GM18508 (cell line): ENCODE measurements around the gene MSMB.
A peak's percentile ranks its signal among the peaks of the same experiment; 100 is the strongest.

Experiments
- ATAC-seq: cut with Tn5 transposase; IDR thresholded peaks from one replicate; pipeline ENCODE4 v1.9.1; 2021; ENCODE audit warnings: moderate number of reproducible peaks; ENCODE audit not compliant: insufficient read depth, unreplicated experiment

Gene MSMB

GRCh38 chr10:46035923-46036849 lies 9.9 kb downstream of the MSMB start:
- no peak for ATAC-seq

DNA sequence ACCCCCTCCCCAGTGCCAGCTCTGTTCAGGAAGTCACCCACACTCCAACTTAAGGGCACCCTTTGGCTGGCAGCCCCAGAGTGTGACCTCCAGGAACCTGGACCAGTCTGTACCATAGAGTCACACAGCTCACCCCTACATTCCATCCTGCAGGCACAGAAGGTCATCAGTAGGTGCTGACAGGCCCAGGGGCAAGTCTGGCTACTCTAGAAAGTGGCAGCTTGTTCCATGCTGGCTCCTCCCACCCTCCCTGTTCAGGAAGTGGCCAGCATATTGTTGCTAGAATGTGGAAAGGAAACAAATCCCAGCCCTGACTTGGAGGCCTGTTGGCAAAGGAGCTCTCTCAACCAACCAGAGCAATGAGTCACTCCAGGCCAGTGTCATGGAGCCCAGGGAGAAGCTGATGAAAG lies 12.5 kb downstream of the MSMB start:
- ATAC-seq: no peak

DNA sequence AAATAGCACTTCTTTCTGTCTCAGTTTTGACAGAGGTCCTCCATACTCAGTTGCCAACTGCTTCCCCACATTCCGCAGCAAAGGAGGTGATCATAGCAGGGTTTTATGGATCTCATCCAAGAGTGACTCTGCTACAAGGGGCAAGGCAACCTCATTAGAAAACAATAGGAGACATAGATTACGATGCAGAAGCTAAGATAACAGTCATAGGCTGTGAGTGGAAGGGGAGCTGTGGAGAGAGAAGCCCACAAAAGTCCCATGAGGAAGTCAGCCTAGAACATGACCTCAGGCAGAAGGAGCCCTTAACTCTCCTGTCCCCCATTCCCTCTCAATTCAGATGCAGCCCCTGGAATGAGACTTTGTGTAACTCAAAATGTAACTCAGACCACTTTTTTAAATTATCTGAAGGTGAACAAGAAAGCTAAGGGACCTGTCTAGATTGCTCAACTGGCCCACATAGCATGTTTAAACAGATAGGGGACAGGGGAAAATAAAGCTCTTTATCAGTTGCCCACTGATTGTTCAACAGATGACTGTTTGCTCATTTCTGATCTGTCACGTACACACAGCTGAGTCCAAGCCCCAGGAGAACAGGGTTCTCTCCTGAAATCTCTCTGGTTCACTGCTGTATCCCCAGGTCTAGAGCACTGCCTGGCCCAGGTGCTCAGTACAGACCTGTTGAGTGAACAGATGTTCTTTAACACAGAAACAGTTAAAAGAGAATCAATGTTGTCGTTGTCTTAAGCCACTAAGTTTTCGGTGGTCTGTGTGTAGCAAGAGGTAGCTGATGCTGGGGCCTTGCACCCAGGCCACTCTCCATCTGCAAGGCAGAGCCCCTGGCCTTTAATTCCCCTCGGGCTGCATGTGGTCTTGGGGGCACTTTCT lies 14.2 kb downstream of the MSMB start:
- ATAC-seq: no peak

- peak; percentile 92 for ATAC-seq
Measured at GRCh38 chr10:46030091-46030937, 15.8 kb downstream of the MSMB start, which contains the start of gene NCOA4. Gene NCOA4, minus strand, starts transcription at chr10:46030623. Its CDS starts 13,943 bp downstream, at chr10:46016680.

DNA sequence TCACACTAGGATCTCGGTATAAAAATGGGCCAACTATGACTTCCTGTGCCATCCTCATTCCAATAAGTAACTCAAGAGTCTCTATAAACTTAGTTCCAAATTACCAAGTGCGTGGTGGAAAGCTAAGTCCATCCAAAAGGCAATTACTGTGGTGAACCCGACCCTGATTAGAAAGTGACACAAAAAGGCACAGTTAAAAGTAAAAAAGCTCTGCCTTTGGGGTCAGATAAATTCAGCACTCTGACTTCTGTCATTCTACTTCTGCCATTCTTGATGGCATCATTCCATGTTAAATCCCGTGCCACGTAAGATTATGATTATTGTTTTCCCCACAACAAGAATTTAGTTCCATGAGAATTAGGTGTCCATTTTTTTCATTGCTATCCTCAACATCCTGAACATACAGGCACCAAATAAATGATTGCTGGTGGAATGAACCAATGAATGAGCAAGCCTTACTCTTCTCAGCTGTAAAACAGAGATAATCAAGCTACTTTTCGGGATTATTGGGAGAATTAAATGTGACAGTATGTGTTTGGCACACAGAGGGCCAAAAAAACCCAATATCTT lies 16.5 kb downstream of the MSMB start:
- ATAC-seq: no peak

GRCh38 chr10:46028584-46029460 lies 17.2 kb downstream of the MSMB start:
- ATAC-seq: peak; percentile 38

DNA sequence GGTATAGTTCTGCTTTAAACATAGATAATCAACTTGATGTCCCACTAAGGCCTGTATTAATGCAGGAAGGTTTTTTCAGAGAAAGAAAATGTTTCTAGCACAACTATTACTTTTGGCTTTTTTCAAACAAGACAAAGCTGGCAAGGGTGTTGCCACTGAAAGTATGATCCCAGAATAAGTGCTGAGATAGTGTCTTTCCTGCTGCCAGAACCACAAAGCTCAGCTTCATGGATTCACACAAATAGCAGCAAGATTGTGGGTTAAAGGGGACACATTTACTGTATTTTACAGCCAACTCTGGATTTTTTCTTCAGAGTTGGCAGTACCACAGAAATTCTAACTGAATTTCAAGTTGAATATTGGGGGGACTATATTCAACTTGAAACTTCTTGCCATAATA lies 20.0 kb downstream of the MSMB start:
- ATAC-seq: no peak

- no peak for ATAC-seq
Measured at GRCh38 chr10:46025406-46025805, 20.7 kb downstream of the MSMB start.

- no peak for ATAC-seq
Measured at GRCh38 chr10:46024948-46025347, 21.1 kb downstream of the MSMB start.

GRCh38 chr10:46022978-46023702 lies 22.9 kb downstream of the MSMB start:
- ATAC-seq: peak; percentile 63

DNA sequence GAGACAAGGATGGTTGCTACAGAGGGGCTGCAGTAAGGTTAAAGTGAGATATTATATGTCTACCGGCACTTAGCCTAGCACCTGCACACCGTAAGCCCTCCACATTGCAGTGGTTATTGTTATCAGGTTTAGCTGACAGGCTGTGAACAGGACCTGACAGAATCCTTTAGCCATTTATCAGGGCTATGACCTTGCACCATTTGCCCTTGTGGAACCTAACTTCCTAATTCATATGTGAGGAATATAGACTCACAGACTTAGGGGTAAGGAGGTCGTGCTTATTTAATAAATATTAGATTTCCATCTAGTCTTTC lies 25.8 kb downstream of the MSMB start:
- ATAC-seq: no peak

GRCh38 chr10:46019569-46020343 lies 26.3 kb downstream of the MSMB start:
- no peak for ATAC-seq

- no peak for ATAC-seq
Measured at GRCh38 chr10:46019177-46019528, 26.9 kb downstream of the MSMB start.

DNA sequence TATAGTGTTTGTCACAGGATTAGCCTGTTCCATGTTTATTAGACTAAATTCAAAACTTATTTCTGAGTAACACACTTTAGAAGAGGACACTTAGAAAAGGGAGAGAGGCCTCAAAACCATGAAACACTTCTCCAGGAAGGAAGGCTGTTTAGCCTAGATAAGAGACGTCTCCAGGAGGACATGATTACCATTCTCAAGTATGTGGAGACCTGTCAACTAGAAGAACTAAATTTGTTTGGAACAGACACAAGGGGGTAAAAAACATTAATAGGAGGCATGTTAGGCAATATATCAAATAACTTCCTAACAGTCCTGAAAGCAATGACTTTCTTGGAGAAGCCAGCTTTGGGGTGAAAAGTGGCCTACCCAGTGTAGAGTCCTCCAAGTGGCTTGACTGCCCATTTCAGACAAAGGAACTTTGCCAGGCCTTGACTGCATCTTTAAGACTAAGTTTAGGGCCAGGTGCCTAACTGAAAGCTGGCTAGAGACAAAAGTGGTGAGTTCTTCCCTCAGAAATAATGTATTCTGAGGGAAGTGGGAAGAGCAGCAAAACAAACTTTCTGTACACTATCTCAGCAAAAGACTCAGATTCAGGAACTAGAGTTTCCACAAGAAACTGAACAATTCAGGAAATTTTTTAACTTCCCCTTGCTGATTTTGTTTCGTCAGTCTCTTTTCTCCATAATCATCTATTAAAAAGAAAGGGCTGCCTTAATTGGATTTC lies 27.5 kb downstream of the MSMB start:
- ATAC-seq: no peak

- ATAC-seq: no peak
Measured at GRCh38 chr10:46017733-46018132, 28.3 kb downstream of the MSMB start.

GRCh38 chr10:46016811-46017210 lies 29.3 kb downstream of the MSMB start:
- ATAC-seq: no peak

- no peak for ATAC-seq
Measured at GRCh38 chr10:46016190-46016589, 29.9 kb downstream of the MSMB start.
